OCI-LY7 (cell line): ENCODE measurements around the gene TNC. TPM values are rescaled to one million over a fixed set of nuclear protein-coding genes. Genes with fewer than 3 reads are reported as not detected.

Experiments
- BruUV-seq: library from RNA; stranded (reverse); fragments of 400-500 nt; replicated peaks from 2 replicates; lab custom pipeline; 2021; lab: Mats Ljungman, UMichigan
- CTCF ChIA-PET: fragments of 300-600 bp; sonication (Branson Sonifier 250); formaldehyde crosslinking; loops from one replicate; lab custom pipeline; 2022; ENCODE audit warnings: antibody characterized with exemption; ENCODE audit not compliant: unreplicated experiment; lab: Charles Lee
- POLR2A ChIA-PET: fragments of 300-600 bp; sonication (Branson Sonifier 250); formaldehyde crosslinking; loops from one replicate; lab custom pipeline; 2022; ENCODE audit warnings: antibody characterized with exemption; lab: Charles Lee
- DNase-seq: peaks from one replicate; pipeline ENCODE4 v3.0.0-alpha.2; 2015; ENCODE audit warnings: low spot score
- H2AFZ ChIP-seq: fragments of 200-600 bp; sonication (generic), shearing (Covaris generic); 2 replicates; pipeline ENCODE4 v1.6.1; 2014; ENCODE audit warnings: mild to moderate bottlenecking, antibody characterized with exemption, low read length, moderate library complexity
- H3K27ac ChIP-seq: fragments of 200-600 bp; sonication (generic); 2 replicates; pipeline ENCODE4 v1.5.1; 2014; ENCODE audit warnings: mixed run types, low read depth, mild to moderate bottlenecking, moderate library complexity, low read length, inconsistent platforms; ENCODE audit not compliant: poor library complexity, severe bottlenecking
- H3K36me3 ChIP-seq: fragments of 200-600 bp; sonication (generic); 2 replicates; pipeline ENCODE4 v1.6.1; 2014; ENCODE audit warnings: mild to moderate bottlenecking, antibody characterized with exemption, low read length, moderate library complexity, mixed read lengths; ENCODE audit not compliant: insufficient read depth
- H3K4me1 ChIP-seq: fragments of 200-600 bp; sonication (generic); 2 replicates; pipeline ENCODE4 v1.5.1; 2014; ENCODE audit warnings: mild to moderate bottlenecking, low read length; ENCODE audit not compliant: insufficient read depth, poor library complexity, severe bottlenecking
- H3K4me2 ChIP-seq: fragments of 200-600 bp; sonication (generic); 2 replicates; pipeline ENCODE4 v1.6.1; 2014; ENCODE audit warnings: mild to moderate bottlenecking, low read length
- H3K4me3 ChIP-seq: fragments of 200-600 bp; sonication (generic); 2 replicates; pipeline ENCODE4 v1.5.1; 2014; ENCODE audit warnings: mild to moderate bottlenecking, low read depth, low read length; ENCODE audit not compliant: poor library complexity, severe bottlenecking
- H3K79me2 ChIP-seq: fragments of 200-600 bp; sonication (generic); 2 replicates; pipeline ENCODE4 v1.6.1; 2016; ENCODE audit warnings: low read depth, mild to moderate bottlenecking, low read length, moderate library complexity, mixed read lengths; ENCODE audit not compliant: insufficient read depth
- H3K9me2 ChIP-seq: fragments of 200-600 bp; sonication (generic); 2 replicates; pipeline ENCODE4 v1.6.1; 2016; ENCODE audit warnings: mild to moderate bottlenecking, low read length, mixed read lengths; ENCODE audit not compliant: insufficient read depth
- H3K9me3 ChIP-seq: fragments of 200-600 bp; sonication (generic); 2 replicates; pipeline ENCODE4 v1.6.1; 2014; ENCODE audit warnings: mild to moderate bottlenecking, mixed run types, low read length, mixed read lengths
- H4K20me1 ChIP-seq: fragments of 200-600 bp; sonication (generic); 2 replicates; pipeline ENCODE4 v1.6.1; 2014; ENCODE audit warnings: mild to moderate bottlenecking, antibody characterized with exemption, low read length, moderate library complexity, mixed read lengths; ENCODE audit not compliant: insufficient read depth
- EZH2phosphoT487 ChIP-seq: fragments of 200-600 bp; sonication (generic); IDR thresholded peaks from 2 replicates; pipeline ENCODE4 v1.6.1; 2018; ENCODE audit warnings: low read depth, borderline replicate concordance, mild to moderate bottlenecking, mixed run types, antibody characterized with exemption, low read length, moderate library complexity, mixed read lengths
- intact Hi-C: fragments of 100-400 bp; cut with micrococcal nuclease; formaldehyde crosslinking; loops from one replicate; pipeline ENCODE4 v1.10.0; 2022; ENCODE audit not compliant: unreplicated experiment
- total RNA-seq, 2 experiments: library from RNA; depleted of rRNA in 1 of 2; stranded (reverse); fragments of >200 nt in 1 of 2; shearing (Covaris generic) in 1 of 2; gene quantifications; 2 replicates each; pipeline ENCODE4 v1.2.3, GENCODE V29; 2014 to 2022
- TF ChIP-seq, protein P1 (sequence below): fragments of 200-600 bp; sonication (generic); conservative IDR thresholded peaks from 2 replicates; pipeline ENCODE4 v1.5.1; 2014; ENCODE audit warnings: mild to moderate bottlenecking, antibody characterized with exemption, low read length, moderate library complexity, mixed read lengths

Gene TNC
- total RNA-seq, 2 experiments from 2014 or later: not detected

DNA sequence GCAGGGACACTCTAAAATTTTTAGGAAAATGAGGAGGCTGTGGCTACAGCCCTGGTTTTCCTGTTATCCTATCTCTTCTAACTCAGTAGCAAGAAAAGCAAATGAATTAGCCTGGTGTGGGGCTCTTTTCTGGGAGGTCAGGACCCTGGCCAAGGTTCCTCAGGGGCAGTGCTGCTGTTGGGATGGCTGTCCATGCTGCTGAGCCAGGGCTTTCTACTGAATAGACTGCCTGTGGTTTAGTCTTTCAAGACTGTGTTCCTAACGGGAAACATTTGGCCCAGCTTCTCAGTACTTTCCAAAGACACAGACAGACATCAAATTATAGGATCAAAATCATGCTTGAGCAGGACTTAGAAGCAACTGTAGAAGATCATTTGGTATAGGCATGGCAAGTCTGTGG lies 18.1 kb downstream of the TNC start:
- POLR2A ChIA-PET: no interaction called here
- CTCF ChIA-PET: no interaction called here
- H4K20me1 ChIP-seq: no peaks in the 10 kb centered on the region

DNA sequence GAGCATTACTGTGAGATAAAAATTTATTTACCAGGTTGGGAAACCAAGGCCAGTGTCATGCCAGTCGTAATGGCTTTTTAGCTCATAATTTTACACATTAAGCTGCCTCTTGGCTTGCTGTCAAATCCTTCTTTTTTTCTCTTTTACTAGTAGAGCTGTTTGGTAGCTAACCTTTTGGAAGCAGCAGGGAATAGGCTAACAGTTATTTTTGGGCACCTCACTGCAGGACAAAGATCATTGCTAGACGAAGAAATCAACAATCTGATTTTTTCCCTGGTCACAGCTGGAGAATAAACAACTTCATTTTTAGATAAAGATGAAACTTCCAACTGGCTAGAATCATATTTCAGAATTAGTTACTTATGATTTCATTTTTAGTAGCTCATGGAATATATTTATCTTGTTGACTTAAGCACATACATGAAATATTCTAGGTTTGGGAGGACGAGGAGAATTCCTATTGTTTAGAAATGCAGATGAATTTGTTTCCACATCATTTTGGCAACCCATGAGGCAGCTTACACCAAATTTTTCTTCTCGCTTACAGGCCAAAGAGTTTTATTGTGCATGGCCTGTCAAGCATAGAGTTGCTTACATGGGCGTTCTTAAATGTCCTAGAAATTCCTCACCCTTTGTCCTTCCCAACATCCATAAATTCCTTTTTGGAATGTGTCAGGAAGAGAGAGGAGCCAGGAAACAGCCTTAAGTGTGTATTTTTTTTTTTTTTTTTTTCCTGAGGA lies 19.6 kb downstream of the TNC start:
- ChIA-PET CTCF (no interaction called here), POLR2A (interaction anchor here (1.1 kb wide), 1 partner anchor 40 kb away, joined by 3 read pairs; no protein-coding TSS in a partner anchor)
- H2AFZ ChIP-seq: no peak overlapping the region
- no peaks in the 10 kb centered on the region for H3K36me3 ChIP-seq
- H3K9me2 ChIP-seq: no peaks in the 10 kb centered on the region
- intact Hi-C loops: no loop called here
- no peak for TF ChIP-seq EZH2phosphoT487
- TF ChIP-seq, protein P1, sequence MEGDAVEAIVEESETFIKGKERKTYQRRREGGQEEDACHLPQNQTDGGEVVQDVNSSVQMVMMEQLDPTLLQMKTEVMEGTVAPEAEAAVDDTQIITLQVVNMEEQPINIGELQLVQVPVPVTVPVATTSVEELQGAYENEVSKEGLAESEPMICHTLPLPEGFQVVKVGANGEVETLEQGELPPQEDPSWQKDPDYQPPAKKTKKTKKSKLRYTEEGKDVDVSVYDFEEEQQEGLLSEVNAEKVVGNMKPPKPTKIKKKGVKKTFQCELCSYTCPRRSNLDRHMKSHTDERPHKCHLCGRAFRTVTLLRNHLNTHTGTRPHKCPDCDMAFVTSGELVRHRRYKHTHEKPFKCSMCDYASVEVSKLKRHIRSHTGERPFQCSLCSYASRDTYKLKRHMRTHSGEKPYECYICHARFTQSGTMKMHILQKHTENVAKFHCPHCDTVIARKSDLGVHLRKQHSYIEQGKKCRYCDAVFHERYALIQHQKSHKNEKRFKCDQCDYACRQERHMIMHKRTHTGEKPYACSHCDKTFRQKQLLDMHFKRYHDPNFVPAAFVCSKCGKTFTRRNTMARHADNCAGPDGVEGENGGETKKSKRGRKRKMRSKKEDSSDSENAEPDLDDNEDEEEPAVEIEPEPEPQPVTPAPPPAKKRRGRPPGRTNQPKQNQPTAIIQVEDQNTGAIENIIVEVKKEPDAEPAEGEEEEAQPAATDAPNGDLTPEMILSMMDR: no peak
- H3K4me1 ChIP-seq: no peaks in the 10 kb centered on the region
- H4K20me1 ChIP-seq: no peaks in the 10 kb centered on the region
- H3K79me2 ChIP-seq: no peaks in the 10 kb centered on the region
- H3K4me3 ChIP-seq: no peak overlapping the region
- no peak overlapping the region for H3K27ac ChIP-seq
- no peaks in the 10 kb centered on the region for H3K9me3 ChIP-seq
- DNase-seq: no peak
- H3K4me2 ChIP-seq: no peak overlapping the region
- BruUV-seq: no TSS peak

More for the DNA sequence above, 18.1 kb downstream of the TNC start:
- Histone ChIP-seq H3K4me1 (no peaks in the 10 kb centered on the region), H3K79me2 (no peaks in the 10 kb centered on the region), H2AFZ (no peak overlapping the region), H3K4me2 (no peak overlapping the region), H3K4me3 (no peak overlapping the region), H3K27ac (no peak overlapping the region), H3K9me3 (no peaks in the 10 kb centered on the region), H3K36me3 (no peaks in the 10 kb centered on the region), H3K9me2 (no peaks in the 10 kb centered on the region)
- no TSS peak for BruUV-seq
- TF ChIP-seq, protein P1: no peak
- TF ChIP-seq EZH2phosphoT487: no peak
- intact Hi-C loops: no loop called here
- no peak for DNase-seq

DNA sequence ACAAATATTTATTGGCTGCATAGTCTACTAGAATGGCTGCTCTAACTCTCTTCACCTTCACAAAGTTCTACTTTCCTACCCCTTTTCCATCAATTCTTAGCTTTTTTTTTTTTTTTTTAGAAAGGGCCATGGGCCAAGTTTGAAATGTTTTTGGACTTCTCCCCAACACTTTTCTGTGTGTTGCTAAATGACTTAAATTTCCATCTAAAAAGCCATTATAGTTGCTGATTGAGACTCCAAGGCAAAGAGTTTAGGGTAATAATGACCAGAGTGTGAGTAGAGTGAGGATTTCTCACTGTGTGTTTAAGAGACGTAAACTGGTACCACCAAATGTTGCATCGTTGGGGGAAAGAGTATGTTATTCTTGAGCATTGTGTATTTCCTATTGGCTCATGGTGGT lies 24.4 kb downstream of the TNC start:
- no peak overlapping the region for H2AFZ ChIP-seq
- H4K20me1 ChIP-seq: no peaks in the 10 kb centered on the region
- H3K4me2 ChIP-seq: no peak overlapping the region
- no peak for TF ChIP-seq EZH2phosphoT487
- TF ChIP-seq, protein P1: no peak
- DNase-seq: no peak
- ChIA-PET POLR2A (interaction anchor here (0.5 to 0.6 kb wide), 2 partner anchors 33 to 347 kb away, joined by 4 read pairs; no protein-coding TSS in a partner anchor), CTCF (no interaction called here)
- H3K9me2 ChIP-seq: no peaks in the 10 kb centered on the region
- H3K27ac ChIP-seq: no peak overlapping the region
- no peak overlapping the region for H3K4me3 ChIP-seq
- no peaks in the 10 kb centered on the region for H3K79me2 ChIP-seq
- H3K36me3 ChIP-seq: no peaks in the 10 kb centered on the region
- intact Hi-C loops: no loop called here
- H3K4me1 ChIP-seq: no peaks in the 10 kb centered on the region
- H3K9me3 ChIP-seq: no peaks in the 10 kb centered on the region
- BruUV-seq: no TSS peak
